HG02763 (cell line): Measurements from ENCODE around the gene NQO1.
"Not testable (repeated sequence)": the region's sequence is repeated elsewhere in the genome, so short reads cannot be mapped to it uniquely, and the experiment has no call there.

Experiments used
- ATAC-seq: cut with Tn5 transposase; IDR thresholded peaks from one replicate; pipeline ENCODE4 v1.9.1; 2021; ENCODE audit warnings: mild to moderate bottlenecking, moderate library complexity; ENCODE audit not compliant: unreplicated experiment

NQO1 gene

DNA sequence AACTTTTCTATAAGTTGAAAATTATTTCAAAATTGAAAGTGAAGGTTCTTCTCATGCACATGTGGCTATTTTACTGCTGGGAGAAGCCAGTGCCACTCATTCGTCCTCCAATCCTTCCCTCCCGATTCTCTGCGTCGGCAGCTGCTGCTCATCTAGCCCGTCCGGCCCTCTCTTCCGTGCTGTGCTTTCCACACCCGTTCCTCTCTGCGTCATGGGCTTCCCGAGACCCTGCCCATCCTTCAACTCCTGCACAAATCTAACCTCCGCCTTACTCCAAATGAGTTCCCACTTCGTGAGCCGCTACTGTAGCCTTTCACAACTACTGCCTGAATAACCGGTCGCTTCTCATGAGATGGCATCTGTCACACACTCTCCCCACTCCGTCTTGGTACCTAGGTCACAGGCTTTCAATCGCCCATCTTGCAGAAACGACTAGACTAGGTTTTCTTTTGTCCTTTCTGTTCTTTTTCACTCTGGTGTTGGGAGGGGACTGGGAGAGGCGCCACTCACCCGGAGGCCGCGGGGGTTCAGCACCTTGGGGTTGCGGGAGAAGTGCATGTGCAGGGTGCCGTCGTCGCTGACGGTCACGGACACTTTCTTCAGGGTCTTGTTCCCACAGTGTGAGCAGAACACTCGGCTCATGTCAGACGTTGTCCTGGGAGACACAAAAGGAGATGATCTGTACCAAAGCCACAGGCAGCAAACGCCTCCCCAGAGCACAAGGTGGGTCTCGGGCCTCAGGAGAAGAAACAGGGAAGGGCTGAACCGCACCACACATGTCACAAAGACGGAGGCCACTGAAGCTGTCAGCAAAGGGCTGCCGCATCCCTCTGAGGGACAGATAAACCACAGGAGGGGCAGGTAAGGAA, 18.2 kb upstream of the NQO1 start:
- ATAC-seq: no peak

DNA sequence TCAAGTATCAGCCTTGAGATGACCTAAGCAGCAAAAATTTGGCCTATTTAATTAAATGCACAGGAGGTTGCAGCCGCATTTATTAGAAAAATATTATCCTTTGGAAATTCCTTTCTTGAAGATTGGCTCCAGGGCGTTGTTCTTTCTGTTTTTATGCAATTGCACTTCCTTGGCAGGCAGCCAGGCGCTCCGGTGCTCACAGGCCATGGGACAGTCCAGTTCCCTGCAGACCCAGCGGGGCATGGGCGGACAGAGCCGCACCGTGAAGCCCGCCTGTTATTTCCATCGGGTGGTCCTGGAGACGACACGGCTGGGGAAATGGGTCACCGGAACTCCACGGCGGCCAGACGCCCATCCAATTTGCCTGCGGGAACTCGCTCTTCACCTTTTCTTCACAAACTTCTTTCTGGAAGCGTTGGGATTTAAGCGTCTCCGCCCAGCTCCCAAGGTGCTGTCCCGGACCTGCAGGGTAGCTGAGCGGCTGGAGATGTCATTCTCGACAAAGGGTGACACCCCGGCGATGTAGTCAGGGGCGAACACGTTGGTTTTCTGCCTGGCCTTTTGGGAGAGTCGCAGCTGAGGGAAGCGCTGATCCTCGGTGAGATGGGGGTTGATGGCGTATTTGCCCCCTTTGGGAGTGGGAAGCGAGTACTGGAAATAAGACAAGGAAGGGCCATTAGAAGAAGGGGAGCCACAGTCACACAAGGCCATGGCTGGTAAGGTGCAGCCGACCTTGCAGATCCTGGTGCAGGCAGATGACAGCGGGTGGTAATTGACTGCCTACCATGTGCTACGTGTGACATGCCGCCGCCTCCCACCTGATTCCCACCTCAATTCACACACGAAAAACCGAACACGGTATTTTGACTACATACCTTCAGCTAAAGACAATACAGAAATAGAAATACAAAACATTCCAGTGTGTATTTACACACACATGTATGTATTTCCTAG, 15.9 kb upstream of the NQO1 start:
- ATAC-seq: no peak

DNA sequence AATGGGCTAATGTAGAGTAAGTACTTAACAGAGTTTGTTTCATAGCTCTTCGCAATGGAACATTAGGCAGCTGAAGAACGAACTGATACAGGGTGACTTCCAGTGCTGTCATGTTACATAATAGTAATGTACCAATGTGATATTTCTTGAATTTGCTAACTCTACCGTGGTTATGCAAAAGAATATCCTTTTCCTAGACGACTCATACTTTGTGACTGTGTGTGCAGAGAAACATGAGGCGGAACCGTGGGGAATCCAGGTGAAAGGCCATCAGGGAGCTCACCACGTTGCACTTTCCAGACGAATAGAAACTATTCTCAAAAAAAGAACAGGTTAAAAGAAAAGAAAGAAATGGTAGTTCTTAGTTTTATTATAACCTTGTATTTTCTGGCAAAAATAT, 15.2 kb upstream of the NQO1 start:
- no peak for ATAC-seq

DNA sequence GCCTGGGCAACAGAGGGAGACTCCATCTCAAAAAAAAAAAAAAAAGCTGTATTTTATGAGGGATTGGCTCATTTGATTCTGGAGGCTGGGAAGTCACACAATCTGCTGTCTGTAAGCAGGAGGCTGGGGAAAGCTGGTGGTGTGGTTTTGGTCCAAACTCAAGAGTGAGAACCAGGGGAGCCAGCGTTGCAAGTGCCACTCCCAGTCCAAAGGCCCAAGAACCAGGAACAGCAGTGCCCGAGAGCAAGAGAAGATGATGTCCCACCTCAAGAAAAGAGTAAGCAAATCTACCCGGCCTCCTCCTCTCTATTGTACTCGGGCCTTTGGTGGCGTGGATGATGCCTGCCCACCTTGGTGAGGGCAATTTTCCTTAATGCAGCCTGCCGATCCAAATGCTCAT, 5.7 kb upstream of the NQO1 start:
- ATAC-seq: no peak

DNA sequence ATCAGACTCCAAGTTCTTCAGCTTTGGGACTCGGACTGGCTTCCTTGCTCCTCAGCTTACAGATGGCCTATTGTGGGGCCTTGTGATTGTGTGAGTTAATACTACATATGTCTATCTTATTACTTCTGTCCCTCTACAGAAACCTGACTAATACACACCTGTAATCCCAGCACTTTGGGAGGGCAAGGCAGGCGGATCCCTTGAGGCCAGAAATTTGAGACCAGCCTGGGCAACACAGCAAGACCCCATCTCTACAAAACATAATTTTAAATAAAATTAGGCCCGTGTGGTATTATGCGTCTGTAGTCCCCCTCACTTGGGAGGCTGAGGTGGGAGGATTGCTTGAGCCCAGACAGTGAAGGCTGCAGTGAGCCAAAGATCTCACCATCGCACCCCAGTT, 4.9 kb upstream of the NQO1 start:
- not testable (repeated sequence) for ATAC-seq

DNA sequence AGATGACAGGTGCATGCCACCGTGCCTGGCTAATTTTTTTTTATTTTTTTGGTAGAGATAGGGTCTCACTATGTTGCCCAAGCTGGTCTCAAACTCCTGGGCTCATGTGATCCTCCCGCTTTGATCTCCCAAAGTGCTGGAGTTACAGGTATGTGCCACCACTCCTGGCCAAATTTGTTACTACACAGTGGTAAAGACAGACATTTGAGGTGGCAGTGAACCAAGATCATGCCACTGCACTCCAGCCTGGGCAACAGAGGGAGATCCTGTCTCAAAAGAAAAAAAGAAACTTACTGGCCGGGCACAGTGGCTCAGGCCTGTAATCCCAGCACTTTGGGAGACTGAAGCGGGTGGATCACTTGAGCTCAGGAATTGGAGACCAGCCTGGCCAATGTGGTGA, 2.7 kb upstream of the NQO1 start:
- not testable (repeated sequence) for ATAC-seq

DNA sequence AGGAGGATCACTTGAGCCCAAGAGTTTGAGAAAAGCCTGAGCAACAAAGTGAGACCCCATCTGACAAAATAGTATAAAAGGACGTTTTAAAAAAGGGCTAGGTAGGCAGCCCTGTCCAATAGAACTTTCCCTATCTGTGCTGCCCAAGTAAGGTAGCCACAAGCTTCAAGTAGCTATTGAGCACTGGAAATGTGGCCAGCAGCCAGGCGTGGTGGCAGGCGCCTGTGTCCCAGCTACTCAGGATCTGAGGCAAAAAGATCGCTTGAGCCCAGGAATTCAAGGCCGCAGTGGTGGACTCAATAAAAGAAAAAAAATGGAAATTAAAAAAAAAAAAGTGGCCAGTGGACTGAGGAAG, 1.5 kb upstream of the NQO1 start:
- no peak for ATAC-seq

DNA sequence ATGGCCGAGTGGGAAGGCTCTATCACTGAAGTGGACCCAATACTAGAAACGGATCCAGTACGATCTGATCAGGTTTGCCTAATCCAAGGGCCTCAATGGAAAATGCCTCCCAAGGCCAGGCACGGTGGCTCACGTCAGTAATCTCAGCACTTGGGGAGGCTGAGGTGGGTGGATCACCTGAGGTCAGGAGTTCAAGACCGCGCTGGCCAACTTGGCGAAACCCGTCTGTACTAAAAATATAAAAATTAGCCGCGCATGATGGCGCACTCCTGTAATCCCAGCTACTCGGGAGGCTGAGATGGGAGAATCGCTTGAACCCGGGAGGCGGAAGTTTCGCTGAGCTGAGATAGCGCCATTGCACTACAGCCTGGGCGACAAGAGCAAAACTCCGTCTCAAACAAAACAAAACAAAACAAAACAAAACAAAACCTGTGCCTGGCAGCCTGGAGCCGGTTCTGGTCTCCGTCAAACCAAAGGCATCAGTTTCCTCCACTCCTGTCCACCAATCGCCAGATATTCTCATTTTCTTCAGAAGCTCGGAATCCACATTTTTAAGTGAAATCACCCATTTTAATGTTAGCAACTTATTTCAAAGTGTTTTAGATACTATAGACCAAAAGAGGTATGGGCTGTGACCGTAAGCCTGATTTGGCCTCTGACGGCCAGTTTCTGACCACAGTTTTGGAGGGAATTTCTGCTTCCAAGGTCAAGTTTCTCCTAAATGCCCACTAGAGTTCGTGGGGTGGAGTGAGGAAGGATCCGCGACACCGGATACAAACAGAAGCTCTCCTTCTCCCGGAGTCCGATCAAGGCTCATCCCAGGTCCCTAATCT, 664 bp downstream of the NQO1 start:
- ATAC-seq: no peak

DNA sequence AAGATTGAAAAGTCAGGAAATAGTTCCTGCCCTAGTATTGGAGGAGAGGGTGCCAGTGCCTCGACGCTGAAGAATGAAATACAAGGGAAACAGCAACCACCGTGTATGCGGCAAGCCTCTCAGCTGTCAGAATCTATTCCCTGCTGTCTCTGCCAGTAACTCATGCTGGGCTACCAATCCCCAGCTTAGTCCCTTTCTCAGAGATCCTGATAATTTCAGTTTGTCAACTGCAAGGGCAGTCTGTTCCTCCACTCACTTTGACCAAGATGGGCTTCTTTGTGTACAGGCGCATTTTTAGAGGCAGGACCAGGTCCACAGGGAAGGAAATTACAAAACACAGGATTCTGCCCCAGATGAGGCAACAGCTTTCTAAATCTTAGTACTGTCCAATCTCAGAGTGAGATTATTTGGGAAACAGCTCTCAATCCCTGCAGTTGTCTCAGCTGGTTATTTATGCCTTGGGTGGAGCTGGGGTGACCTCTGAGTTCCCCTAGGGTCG, 1.3 kb downstream of the NQO1 start:
- ATAC-seq: no peak

DNA sequence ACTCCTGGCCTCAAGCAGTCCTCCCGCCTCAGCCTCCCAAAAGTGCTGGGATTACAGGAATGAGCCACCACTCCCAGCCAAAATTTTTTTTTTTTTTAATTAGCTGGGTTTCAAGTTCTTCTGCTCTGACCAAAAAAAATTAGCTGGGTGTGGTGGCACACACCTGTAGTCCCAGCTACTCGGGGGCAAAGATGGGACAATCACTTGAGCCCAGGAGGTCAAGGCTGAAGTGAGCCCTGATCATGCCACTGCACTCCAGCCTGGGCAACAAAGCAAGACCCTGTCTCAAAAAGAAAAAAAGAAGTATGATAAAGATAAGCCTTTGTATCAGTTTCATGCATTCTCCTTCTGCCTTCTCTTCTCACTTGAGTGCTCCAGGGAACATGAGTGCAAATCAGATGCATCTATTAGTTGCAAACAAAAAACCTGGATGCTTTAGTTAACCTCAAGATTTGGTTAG, 1.9 kb downstream of the NQO1 start:
- ATAC-seq: no peak

DNA sequence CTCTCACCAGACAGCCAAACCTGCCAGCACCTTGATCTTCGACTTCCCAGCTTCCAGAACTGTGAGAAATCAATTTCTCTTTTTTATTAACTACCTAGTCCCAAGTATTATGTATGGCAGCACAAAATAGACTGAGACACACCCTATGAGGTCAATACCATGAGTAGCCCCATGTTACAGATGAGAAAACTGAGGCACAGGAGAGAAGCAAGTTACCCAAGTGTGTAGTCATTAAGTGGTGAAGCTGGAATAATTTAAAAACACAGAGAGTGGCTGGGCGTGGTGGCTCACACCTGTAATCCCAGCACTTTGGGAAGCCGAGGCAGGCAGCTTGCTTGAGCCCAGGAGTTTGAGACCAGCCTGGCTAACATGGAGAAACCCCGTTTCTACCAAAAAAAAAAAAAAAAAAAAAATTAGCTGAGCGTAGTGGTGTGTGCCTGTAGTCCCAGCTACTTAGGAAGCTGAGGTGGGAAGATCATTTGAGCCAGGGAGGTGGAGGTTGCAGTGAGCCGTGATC, 4.9 kb downstream of the NQO1 start:
- no peak for ATAC-seq

DNA sequence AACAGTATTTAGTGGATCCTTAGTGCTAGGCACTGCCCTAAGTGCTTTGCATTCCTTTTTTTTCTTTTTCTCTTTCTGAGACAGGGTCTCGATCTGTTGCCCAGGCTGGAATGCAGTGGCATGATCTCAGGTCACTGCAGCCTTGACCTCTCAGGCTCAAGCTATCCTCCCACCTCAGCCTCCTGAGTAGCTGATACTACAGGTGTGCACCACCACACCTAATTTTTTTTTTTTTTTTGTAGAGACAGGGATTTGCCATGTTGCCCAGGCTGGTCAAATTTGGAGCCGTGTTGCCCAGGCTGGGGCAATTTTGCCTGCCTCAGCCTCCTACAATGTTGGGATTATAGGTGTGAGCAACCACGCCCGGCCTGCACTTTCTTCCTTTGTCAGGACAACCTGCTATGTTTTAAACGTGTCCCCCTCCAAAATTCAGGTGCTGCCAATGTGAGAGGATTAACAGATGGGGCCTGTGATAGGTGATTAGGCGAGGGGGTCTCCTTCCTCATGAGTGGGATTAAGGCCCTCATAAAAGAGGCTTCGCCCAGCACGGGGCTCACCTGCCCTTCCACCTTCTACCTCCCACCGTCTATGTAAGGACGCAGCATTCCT, 5.4 kb downstream of the NQO1 start:
- ATAC-seq: no peak

DNA sequence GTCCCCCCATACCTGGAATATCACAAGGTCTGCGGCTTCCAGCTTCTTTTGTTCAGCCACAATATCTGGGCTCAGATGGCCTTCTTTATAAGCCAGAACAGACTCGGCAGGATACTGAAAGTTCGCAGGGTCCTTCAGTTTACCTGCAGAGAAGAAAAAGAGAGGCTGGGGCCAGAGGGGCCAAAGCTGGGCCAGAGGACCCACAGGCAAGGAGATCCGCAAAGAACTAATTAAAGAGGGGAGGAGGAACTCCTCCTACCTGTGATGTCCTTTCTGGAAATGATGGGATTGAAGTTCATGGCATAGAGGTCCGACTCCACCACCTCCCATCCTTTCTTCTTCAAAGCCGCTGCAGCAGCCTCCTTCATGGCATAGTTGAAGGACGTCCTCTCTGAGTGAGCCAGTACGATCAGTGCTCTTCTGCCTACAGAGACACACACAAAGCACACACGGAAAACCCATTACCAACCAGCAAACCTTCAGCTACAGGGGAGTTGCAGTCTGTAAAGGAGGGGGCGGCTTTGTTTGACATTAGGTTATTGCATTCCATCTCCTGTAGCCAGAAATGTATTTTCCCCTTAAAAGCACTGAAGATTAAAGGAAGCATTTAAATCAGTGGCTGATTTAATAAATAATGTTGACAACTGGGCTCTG, 8.1 kb downstream of the NQO1 start:
- no peak for ATAC-seq

DNA sequence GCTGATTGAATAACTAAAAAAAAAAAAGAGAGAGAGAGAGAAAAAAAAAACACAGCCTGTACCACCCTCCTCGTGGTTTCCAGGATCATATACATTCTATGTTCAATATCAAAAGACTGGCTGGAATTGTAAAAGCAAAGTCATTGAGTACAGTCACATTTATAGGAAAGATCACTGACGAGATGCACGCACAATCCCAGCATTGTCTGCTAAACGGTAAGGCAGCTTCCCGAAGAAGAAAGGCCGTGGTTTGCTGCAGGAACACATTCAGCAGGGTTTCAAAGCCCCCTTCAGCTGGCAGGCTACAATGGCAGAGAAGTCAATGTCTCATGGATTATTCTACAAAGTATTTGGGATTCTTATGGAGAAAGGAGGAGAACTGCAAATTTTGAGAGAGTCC, 9.3 kb downstream of the NQO1 start:
- no peak for ATAC-seq

DNA sequence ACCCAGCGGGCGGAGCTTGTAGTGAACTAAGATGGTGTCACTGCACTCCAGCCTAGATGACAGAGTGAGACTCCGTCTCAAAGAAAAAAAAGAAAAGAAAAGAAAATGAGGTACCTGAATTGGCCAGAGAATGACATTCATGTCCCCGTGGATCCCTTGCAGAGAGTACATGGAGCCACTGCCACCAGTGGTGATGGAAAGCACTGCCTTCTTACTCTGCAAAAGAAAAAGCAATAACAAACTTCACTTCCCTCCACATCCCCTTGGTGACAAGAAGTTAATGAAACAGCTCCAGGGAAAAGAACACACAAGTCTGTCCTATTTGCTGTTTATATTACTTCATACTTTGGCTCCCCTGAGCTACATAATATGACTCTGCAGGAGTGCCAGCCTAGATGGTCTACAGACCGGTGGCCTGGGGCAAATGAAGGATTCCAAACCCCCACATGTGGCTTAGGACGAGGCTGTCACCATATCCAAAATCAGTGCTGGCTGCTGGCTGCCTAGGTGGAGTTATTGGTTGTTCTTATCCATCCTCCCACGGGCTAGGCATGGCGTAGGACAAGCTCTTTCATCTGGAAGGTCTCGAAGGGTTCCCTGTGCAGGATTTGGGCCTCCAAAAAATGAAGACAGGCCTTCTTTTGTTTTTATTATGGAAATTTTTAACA, 13.3 kb downstream of the NQO1 start:
- no peak for ATAC-seq

DNA sequence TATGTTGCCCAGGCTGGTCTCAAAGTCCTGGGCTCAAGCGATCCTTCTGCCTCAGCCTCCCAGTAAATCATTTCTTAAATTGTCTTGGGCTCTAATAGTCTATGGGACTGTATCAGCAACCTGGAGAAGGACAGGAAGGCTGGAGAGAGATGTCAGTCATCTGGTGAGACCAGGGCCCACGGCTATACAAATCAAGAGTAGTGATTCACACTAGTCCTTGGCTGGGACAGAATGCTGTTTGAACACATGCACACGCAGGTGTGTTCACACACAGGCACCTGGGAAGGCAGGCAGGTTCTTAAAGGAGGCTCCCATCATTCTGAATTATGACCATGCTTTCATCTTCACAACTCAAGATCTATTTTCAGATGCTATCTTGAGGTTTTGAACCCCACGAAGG, 14.1 kb downstream of the NQO1 start:
- no peak for ATAC-seq

DNA sequence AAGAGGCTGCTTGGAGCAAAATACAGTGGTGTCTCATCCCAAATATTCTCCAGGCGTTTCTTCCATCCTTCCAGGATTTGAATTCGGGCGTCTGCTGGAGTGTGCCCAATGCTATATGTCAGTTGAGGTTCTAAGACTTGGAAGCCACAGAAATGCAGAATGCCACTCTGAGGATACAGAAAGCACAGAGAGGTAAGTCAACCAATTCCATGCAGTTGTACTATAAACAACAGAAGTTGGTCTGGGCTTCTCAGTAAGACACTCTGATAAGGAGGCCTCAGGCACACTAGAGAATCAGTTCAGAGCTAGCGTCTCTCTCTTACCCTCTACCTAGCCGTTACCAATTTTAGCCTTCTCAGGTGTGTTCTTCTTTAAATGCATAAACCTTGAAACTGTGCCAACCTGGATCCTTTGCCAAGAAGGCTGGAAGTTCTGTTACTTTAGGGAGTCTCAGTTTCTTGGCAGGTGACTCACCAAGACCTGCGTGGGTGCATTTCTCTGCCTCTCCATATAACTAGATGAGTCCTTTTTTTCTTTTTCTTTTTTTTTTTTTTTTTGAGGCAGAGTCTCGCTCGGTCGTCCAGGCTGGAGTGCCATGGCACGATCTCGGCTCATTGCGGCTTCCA, 15.1 kb downstream of the NQO1 start:
- ATAC-seq: no peak

DNA sequence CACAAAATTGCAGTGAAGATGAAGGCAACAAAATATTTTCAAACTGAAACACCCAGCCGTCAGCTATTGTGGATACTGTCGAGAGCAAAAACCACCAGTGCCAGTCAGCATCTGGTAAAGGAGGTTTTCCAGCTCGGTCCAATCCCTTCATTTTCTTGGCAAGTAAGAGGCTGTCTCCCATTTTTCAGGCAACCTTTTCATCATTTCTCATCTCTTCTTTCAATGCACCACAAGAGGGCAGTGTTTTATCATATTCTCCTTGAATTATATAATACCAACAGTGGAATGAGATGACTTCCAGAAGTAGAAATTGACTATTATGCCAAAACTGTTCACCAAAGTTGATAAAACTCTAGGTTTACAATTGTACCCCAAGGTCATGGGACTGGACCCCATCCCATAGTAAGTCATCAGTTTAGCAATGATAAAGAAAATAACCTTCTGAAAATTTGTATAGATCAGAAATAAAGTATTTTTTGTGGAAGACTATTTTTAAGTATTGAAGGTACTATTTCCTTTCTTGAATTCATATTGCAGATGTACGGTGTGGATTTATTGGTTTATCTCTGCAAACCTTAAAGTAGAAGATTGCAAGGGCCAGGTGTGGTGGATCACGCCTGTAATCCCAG, 16.8 kb downstream of the NQO1 start:
- ATAC-seq: no peak
